Stimulated activated CD4-positive, alpha-beta T cell treated with anti-CD3 and anti-CD28 coated beads, Interleukin-1b, Interleukin-23, amount 100 ng/mL, for 4 hours (primary cell): ENCODE measurements around the gene MRPL11.
"Not testable (repeated sequence)": the region's sequence is repeated elsewhere in the genome, so short reads cannot be mapped to it uniquely, and the experiment has no call there.

Source experiments
- DNase-seq, 2 donors: peaks; one replicate each; pipeline ENCODE4 v3.0.0-alpha.2; 2020; ENCODE audit warnings: low read depth in 2 of 2

Gene MRPL11

DNA sequence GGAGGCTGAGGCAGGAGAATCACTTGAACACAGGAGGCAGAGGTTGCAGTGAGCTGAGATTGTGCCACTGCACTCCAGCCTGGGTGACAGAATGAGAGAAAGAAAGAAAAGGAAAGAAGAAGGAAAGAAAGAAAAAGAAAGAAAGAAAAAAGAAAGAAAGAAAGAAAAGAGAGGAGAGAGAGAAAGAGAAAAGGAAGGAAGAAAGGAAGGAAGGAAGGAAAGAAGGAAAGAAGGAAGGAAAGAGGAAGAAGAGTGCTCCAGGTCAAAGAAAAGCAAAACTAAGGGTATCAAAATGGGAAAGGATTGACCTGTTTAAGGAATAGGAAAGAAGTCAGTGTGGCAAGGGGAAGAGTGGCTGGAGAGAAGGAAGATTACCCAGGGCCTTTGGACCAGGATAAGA is 7.4 kb downstream of the MRPL11 start:
- DNase-seq, result not testable (repeated sequence)

DNA sequence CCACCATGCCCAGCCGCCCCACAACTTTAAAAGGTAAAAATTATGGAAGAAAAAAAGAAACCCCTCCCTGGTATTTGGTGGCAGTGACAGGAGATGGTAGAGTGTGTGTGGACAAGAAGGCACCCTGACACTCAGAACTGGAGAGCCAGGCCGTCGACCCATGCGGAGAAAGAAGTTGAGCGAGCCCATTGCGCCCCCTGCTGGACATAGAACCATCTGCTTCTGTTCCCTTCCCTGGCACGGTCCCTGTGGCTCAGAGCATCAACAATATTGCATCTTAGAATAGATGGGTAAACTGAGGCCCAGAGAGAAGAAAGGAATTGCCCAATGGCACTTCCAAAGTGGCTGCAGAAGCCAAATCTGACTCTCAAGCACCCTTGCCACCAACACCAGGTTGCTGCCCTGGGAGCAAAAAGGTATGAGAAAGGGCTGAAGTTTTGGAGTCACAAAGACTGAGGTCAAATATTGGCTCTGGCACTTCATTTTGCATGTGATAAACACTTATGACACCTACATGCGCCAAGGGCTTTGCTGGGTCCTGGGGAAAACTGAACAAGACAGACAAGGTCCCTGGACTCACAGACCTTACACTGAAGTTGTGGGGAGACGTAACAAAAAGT is 8.6 kb downstream of the MRPL11 start:
- peak; percentile 72 to 74 for DNase-seq

GRCh38 chr11:66428933-66429332 is 9.7 kb downstream of the MRPL11 start:
- DNase-seq, result no peak

DNA sequence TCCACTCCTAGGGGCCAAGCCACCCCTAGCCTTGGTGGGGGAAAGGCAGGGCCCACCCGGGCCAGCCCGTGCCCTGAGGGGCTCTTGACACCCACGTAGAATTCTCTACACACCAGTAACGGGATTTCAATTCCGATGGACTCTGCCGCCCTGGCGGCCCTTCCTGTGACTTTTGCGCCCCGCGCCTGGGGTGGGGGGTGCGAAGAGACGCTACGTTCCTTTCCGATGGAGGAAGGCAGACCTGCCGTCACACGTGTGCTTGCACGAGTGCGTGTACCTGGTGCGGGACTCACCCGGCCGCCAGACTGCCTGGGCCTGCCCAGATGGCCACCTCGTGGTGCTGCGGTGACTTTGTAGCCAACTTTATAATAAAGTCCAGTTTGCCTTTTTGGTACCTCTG is 12.3 kb downstream of the MRPL11 start:
- no peak for DNase-seq

- DNase-seq, result peak; percentile 77 to 86
These were observed 17.0 kb downstream of the MRPL11 start for GRCh38 chr11:66421492-66422205.

GRCh38 chr11:66420671-66421476 is 17.8 kb downstream of the MRPL11 start, which contains the start of gene NPAS4:
Gene NPAS4, plus strand, starts transcription at chr11:66421035. Its CDS starts 145 bp downstream, at chr11:66421180.
- no peak for DNase-seq

GRCh38 chr11:66419825-66420224 is 18.8 kb downstream of the MRPL11 start:
- DNase-seq, result no peak

DNA sequence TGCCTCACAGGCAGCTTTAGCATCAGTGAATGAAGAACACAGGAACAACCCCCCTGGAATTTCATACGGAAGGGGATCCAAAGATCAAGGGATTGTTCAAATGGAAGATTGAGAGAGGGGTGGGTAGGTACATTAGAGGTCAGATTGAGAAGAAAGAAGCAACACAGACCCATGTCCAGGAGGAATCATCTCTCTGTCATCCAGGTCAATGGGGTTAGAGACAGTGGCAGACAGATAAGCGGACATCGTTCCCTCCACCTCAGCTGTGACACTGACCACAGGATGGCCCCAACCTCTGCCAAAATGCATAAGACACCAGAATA is 19.7 kb downstream of the MRPL11 start:
- no peak for DNase-seq

DNA sequence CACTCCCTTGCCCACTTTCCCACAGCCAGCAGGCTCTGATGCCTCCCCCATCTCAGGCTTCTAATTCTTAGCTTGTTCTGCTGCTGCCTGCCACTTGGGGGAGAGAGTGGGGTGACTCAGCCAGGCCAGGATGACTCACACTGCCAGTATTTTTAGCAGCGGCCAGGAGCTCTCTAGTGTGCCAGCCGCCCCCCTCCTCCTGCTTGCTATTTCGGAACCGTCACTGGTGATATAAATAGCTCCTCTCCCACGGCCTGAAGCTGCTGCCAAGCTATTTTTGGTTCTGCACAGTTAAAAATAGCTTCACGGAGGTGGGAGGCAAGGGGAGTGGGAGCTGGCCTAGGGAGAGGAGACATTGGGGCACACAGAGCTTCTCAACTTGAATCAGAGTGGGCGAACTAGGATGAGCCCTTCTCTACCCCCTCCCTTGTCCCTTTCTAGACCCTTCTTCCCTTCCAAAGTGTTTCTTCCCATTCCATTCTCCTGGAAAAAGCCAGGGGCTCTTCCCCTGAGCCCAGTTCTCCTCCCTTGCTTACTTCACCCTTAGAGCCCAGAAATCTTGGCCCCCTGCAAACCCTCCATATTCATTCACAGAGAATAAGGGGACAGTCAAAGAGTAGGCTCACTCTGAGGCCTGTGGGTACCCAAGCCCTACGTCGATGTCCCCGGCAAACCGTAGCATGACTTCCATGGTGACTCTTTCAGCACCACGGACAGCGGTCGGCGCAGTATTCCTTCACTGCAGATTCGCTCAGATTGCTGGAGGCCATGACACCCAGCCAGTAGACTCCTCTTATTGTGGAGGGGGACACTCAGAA is 20.3 kb downstream of the MRPL11 start:
- peak; percentile 45 to 53 for DNase-seq

- peak in 1 of 2 donors; percentile 11 for DNase-seq
These were observed 21.6 kb downstream of the MRPL11 start for GRCh38 chr11:66417000-66417399.

DNA sequence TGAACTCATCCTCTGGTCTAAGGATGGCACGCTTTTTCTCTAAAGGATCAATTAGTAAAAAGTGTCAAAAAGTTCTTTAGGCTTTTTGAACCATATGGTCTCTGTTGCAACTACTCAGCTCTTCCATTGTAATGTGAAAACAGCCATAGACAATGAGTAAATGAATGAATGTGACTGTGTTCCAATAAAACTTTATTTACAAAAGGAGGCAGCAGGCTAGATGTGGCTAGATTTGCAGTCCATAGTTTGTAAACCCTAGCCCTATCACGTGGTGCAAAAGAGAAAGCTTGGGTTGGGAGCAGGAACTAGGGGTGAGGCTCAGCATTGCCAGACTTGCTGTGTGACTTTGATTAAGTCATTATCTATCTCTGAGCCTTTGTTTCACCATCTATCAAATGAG is 23.2 kb downstream of the MRPL11 start:
- DNase-seq, result no peak

DNA sequence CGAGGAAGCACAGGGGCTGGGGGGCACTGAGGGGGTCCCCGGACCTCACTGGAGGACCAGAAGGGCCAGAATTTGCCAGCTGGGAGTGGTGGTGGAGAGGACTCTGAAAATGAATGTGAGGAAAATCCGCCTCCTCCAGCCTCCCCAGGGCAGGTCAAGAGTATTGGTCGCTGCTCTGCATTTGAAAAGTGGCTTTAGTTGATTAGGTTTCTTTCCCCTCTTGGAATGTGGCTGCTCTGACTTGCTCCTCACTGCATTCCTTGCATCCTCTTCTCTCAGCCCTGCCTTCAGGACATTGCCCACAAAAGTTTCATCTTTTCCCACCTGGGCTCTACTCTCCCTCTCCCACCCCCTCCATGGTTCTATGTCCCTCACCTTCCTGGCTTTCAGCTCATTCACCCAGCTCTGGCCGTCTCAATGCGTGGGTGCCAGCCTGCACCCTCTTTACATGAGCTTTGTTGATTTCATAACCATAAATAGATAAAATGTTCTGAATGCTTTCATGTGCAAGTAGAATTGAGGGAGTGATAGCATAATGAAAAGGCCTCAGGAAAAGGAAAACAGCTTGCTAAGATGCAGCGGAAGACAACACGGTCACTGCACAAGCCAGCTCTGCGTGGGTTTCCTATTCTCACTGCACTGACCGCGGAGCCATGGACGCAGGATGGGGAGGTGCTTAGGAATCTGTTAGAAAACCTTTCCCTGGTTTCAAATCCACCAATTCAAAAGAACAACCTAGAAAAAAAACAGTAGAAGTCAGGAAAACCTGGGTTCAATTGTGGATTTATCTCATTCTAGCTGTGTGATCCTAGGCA is 24.3 kb downstream of the MRPL11 start:
- DNase-seq, result no peak

DNA sequence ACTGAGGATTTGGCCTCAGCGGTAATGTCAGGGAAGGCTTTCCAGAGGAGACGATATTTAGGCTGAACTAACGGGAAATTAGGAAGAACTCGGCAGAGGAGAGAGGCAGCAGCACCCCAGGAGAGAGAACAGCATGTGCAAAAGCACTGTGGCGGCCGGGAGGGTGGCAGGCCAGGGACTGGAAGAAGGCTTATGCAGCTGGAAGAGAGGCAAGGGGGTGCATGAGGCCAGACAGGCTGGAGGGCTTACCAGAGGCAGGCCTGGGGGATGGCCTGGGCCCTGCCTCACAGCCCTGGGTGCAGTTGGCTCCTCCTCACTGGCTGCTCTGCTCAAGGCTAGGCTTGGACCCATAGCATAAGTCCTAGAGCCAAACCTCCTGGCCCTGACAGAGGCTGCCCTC is 25.5 kb downstream of the MRPL11 start:
- no peak for DNase-seq

DNA sequence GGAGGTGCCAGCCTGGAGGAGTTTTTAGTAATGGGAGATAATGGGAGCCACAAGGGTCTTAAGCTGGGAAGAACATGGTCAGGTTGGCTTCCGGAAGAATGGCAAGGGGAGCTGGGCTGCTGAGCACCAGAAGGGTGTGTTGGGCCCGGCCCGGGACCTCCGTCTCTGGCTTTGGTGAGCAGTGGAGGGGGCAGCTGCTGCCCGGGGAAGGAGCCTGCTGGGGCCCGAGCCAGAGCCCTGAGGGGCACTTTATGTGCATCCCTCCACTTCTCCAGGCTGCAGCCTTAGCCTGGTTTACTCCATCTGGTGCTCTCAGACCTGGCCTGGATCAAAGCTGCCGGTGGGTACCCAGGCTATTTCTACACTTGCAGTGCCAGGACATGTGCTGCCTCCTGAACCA is 26.5 kb downstream of the MRPL11 start:
- no peak for DNase-seq

- no peak for DNase-seq
These were observed 27.3 kb downstream of the MRPL11 start for GRCh38 chr11:66411323-66411722.

DNA sequence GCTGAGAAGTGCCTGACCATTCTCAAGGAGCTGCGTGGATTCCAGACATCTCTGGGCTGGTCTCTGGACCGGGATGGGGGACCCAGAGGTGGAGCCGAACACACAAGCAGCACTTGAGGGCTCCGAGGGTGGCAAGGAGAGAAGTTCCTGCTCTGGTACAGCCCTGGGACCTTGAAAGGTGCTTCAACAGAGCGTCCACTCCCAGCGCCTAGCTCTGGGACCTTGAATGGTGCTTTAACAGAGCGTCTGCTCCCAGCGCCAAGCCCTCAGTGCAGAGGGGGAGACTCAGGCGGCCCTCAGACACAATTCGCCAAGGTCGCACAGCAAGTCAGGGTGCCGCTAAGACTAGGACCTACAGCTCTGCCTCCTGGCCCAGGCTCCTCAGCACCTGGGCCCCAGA is 28.5 kb downstream of the MRPL11 start:
- no peak for DNase-seq

DNA sequence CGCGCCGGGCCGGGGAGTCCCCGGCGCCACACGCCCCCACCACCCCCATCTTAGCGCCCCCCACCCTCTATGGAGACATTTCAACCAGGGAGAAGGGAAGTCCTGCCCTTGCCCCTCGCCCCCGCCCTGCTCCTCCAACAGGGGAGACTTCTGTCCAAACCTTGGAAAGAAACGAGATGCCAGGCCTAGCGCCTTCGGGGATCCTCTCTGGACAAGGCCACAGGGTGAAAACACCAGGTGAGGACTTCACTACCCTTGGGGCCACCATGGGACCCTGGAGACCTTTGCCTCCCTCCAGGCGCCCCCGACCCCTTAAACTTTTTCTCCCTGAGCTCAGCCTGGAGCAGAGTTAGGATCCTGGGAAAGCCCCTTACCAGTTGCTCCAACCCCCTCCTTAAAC is 29.4 kb downstream of the MRPL11 start:
- DNase-seq, result no peak

- DNase-seq, result peak; percentile 94
These were observed 30.0 kb downstream of the MRPL11 start for GRCh38 chr11:66408488-66409214.

DNA sequence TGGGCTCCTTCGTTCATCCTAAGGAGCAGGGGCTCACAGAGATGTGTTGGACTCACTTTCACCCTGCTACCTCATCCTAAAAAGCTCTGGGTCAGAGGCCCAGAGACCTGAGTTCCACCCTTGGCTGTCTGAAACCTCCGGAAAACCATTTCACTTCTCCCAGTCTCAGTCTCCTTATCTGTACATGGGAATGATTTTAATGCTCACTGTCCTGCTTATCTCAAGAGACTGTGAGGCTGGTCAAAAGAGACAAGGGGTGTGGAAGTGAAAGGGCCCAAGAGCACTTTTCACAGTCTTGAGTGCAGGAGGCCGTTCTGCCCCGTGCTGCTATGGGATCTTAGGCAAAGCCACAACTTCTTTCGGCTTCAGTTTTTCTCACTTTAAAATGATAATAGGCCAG is 31.0 kb downstream of the MRPL11 start:
- no peak for DNase-seq

DNA sequence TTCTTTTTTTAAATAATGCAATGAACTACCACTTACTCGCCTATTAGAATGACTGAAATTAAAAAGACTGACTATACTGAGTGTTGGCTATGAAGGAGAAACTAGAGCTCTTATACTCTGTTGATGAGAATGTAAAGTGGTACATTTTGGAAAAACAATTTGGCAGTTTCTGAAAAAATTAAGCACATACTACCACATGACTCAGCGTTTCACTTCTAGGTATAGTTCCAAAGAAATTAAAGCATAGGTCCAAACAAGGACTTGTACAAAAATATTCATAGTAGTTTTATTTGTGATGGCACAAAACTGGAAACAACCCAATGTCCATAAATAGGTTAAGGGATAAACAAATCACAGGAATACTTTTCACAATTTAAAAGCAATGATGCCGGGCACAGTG is 44.7 kb downstream of the MRPL11 start:
- no peak for DNase-seq
